Measurements from ENCODE around the gene GARRE1. TPM values are rescaled to one million over a fixed set of nuclear protein-coding genes. Genes with fewer than 3 reads are reported as not detected.

Gene GARRE1
- polyA plus RNA-seq, 1 donor from 2014 or later, result 15.9 TPM

DNA sequence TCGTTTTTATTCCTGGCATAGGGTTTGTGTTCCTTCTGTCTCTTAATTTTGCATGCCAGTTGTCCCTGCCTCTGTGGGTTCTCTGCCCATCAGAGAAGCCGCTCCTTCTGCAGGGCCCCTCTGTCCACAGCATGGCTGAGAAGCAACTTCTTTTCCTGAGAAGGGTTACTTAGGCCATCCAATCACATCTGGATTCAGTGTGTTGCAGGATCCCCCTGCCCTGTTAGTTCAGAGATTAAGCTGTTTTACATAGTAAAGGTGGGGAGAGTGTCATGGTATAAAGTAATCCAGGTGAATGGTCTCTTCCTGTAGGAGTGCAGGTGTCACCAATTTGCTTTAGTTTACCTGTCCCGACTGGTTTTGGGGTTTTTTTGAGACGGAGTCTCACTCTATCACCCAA lies 22.9 kb upstream of the GARRE1 start:
- Histone ChIP-seq H3K79me2 (replicated peaks; ENCODE audit: insufficient read depth, low read length) (no peaks in the 10 kb centered on the region), H3K4me2 (ENCODE audit: low read length) (no peak overlapping the region), H3K27me3 (ENCODE audit: insufficient read depth, low read depth, low read length) (no peaks in the 10 kb centered on the region), H3K36me3 (ENCODE audit: insufficient read depth, low read length) (no peaks in the 10 kb centered on the region), H3K9ac (ENCODE audit: low read length) (no peak overlapping the region), H4K20me1 (ENCODE audit: insufficient read depth) (no peaks in the 10 kb centered on the region), H3K9me2 (ENCODE audit: insufficient read depth, low read length) (no peaks in the 10 kb centered on the region), H3K27ac (ENCODE audit: low read length) (no peak overlapping the region), H3K9me3 (ENCODE audit: low read length) (no peaks in the 10 kb centered on the region), H2AFZ (ENCODE audit: low read depth, low read length) (no peak overlapping the region), H3K4me3 (ENCODE audit: low read length) (no peak overlapping the region), H3F3A (ENCODE audit: insufficient read depth, low read length, poor library complexity, severe bottlenecking) (no peaks in the 10 kb centered on the region)
- TF ChIP-seq MXI1 (conservative IDR thresholded peaks at IDR 0.05; ENCODE audit: poor library complexity, severe bottlenecking), result no peak
- TF ChIP-seq, protein P1, sequence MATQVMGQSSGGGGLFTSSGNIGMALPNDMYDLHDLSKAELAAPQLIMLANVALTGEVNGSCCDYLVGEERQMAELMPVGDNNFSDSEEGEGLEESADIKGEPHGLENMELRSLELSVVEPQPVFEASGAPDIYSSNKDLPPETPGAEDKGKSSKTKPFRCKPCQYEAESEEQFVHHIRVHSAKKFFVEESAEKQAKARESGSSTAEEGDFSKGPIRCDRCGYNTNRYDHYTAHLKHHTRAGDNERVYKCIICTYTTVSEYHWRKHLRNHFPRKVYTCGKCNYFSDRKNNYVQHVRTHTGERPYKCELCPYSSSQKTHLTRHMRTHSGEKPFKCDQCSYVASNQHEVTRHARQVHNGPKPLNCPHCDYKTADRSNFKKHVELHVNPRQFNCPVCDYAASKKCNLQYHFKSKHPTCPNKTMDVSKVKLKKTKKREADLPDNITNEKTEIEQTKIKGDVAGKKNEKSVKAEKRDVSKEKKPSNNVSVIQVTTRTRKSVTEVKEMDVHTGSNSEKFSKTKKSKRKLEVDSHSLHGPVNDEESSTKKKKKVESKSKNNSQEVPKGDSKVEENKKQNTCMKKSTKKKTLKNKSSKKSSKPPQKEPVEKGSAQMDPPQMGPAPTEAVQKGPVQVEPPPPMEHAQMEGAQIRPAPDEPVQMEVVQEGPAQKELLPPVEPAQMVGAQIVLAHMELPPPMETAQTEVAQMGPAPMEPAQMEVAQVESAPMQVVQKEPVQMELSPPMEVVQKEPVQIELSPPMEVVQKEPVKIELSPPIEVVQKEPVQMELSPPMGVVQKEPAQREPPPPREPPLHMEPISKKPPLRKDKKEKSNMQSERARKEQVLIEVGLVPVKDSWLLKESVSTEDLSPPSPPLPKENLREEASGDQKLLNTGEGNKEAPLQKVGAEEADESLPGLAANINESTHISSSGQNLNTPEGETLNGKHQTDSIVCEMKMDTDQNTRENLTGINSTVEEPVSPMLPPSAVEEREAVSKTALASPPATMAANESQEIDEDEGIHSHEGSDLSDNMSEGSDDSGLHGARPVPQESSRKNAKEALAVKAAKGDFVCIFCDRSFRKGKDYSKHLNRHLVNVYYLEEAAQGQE (IDR thresholded peaks at IDR 0.05; ENCODE audit: borderline replicate concordance), result no peak
- no peak for TF ChIP-seq RAD21 (conservative IDR thresholded peaks at IDR 0.05)
- TF ChIP-seq POLR2AphosphoS5 (IDR thresholded peaks at IDR 0.05), result no peak
- TF ChIP-seq TAF1 (IDR thresholded peaks at IDR 0.05; ENCODE audit: low read depth), result no peak
- TF ChIP-seq SMC3 (conservative IDR thresholded peaks at IDR 0.05; ENCODE audit: poor library complexity), result no peak
- TF ChIP-seq EZH2 (IDR thresholded peaks at IDR 0.05; ENCODE audit: borderline replicate concordance, insufficient read depth, low read length, poor library complexity, severe bottlenecking), result no peak
- TF ChIP-seq, protein P2, sequence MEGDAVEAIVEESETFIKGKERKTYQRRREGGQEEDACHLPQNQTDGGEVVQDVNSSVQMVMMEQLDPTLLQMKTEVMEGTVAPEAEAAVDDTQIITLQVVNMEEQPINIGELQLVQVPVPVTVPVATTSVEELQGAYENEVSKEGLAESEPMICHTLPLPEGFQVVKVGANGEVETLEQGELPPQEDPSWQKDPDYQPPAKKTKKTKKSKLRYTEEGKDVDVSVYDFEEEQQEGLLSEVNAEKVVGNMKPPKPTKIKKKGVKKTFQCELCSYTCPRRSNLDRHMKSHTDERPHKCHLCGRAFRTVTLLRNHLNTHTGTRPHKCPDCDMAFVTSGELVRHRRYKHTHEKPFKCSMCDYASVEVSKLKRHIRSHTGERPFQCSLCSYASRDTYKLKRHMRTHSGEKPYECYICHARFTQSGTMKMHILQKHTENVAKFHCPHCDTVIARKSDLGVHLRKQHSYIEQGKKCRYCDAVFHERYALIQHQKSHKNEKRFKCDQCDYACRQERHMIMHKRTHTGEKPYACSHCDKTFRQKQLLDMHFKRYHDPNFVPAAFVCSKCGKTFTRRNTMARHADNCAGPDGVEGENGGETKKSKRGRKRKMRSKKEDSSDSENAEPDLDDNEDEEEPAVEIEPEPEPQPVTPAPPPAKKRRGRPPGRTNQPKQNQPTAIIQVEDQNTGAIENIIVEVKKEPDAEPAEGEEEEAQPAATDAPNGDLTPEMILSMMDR (IDR thresholded peaks at IDR 0.05; ENCODE audit: poor library complexity, severe bottlenecking), result no peak

DNA sequence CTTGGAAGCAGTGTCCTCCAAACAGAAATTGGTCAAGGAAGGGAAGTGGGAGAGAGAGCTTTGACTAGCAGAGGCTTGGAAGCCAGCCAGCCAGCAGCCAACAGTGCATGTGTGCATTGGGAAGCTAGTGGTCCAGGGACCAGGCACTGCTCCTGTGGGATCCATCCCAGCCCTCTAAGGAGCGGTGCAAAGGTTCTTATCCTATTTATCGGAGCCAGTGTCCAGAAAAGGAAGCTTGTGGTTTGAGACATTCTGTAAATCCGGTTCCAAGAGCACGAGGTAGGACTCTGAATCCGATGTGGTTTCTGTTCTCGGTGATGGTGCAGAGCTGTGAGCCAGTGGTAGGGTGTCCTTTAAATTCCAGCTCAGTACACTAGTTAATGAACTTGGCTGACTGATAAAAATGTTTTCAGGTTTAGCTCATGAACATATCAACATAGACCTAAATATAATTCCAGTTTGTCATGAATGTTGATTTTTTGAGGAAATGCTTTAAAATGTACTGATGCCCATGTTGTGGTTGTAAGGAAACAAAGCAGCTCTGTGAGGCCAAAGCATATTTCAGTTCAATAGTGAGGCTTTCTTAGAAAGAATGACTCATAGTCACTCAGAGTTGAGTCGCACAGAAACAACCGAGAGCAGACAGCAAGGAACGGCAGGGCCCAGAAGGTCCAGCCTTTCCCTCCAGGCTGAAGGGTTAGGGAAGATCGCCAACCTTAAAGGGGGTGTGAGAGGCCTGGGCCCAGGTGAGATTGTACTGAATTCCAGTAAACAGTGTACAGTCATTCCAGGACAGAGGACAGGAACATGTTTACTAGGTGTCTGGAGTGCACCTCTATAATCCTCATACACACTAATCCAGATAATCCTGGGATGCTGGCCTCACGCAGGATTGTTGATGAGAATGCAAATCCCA lies 21.5 kb upstream of the GARRE1 start:
- no peaks in the 10 kb centered on the region for H4K20me1 ChIP-seq (ENCODE audit: insufficient read depth)
- H3K4me2 ChIP-seq (ENCODE audit: low read length), result no peak overlapping the region
- no peak overlapping the region for H3K9ac ChIP-seq (ENCODE audit: low read length)
- no peak overlapping the region for H3K27ac ChIP-seq (ENCODE audit: low read length)
- no peaks in the 10 kb centered on the region for H3K79me2 ChIP-seq (replicated peaks; ENCODE audit: insufficient read depth, low read length)
- H2AFZ ChIP-seq (ENCODE audit: low read depth, low read length), result no peak overlapping the region
- TF ChIP-seq MXI1 (conservative IDR thresholded peaks at IDR 0.05; ENCODE audit: poor library complexity, severe bottlenecking), result no peak
- no peak for TF ChIP-seq EZH2 (IDR thresholded peaks at IDR 0.05; ENCODE audit: borderline replicate concordance, insufficient read depth, low read length, poor library complexity, severe bottlenecking)
- no peak for TF ChIP-seq RAD21 (conservative IDR thresholded peaks at IDR 0.05)
- TF ChIP-seq, protein P2 (IDR thresholded peaks at IDR 0.05; ENCODE audit: poor library complexity, severe bottlenecking), result no peak
- no peak for TF ChIP-seq SMC3 (conservative IDR thresholded peaks at IDR 0.05; ENCODE audit: poor library complexity)
- no peak for TF ChIP-seq EP300 (conservative IDR thresholded peaks at IDR 0.05; ENCODE audit: poor library complexity, severe bottlenecking)
- no peak for TF ChIP-seq POLR2AphosphoS5 (IDR thresholded peaks at IDR 0.05)
- no peak for TF ChIP-seq TAF1 (IDR thresholded peaks at IDR 0.05; ENCODE audit: low read depth)
- TF ChIP-seq, protein P1 (IDR thresholded peaks at IDR 0.05; ENCODE audit: borderline replicate concordance), result no peak
- H3F3A ChIP-seq (ENCODE audit: insufficient read depth, low read length, poor library complexity, severe bottlenecking), result no peaks in the 10 kb centered on the region
- H3K9me3 ChIP-seq (ENCODE audit: low read length), result no peaks in the 10 kb centered on the region
- H3K27me3 ChIP-seq (ENCODE audit: insufficient read depth, low read depth, low read length), result no peaks in the 10 kb centered on the region
- H3K36me3 ChIP-seq (ENCODE audit: insufficient read depth, low read length), result no peaks in the 10 kb centered on the region
- H3K4me3 ChIP-seq (ENCODE audit: low read length), result no peak overlapping the region
- no peaks in the 10 kb centered on the region for H3K9me2 ChIP-seq (ENCODE audit: insufficient read depth, low read length)
